HCT116 (cell line): Measurements from ENCODE around the gene CERS4. TPM values are rescaled to one million over a fixed set of nuclear protein-coding genes. Genes with fewer than 3 reads are reported as not detected.

Source experiments
- ATAC-seq: fragments of 200-7000 bp; cut with Tn5 transposase; 2 replicates; pipeline ENCODE4 v1.9.1; 2020; ENCODE audit warnings: mild to moderate bottlenecking, moderate library complexity
- BruUV-seq: library from RNA; stranded (reverse); fragments of 400-500 nt; replicated peaks from 2 replicates; lab custom pipeline; 2021; lab: Mats Ljungman, UMichigan
- CTCF ChIA-PET: fragments of 300-600 bp; sonication (Branson Sonifier 250); formaldehyde crosslinking; loops from one replicate; lab custom pipeline; 2021; ENCODE audit warnings: antibody characterized with exemption; lab: Charles Lee
- POLR2A ChIA-PET: fragments of 300-600, 350-600 bp; sonication (Branson Sonifier 250); formaldehyde crosslinking; loops from one replicate; lab custom pipeline; 2021; ENCODE audit warnings: antibody characterized with exemption; lab: Charles Lee
- RAD21 ChIA-PET, 2 experiments: fragments of 300-600 bp; sonication (Branson Sonifier 250); formaldehyde crosslinking; loops; one replicate each; lab custom pipeline; 2023; ENCODE audit warnings: low total read pairs in 2 of 2; ENCODE audit not compliant: uncharacterized antibody in 2 of 2, unreplicated experiment in 2 of 2, low non-redundant PET in 1 of 2; lab: Charles Lee
- DNase-seq: peaks from one replicate; pipeline ENCODE4 v3.0.0-alpha.2; 2010; ENCODE audit warnings: low read depth, low spot score
- H2AFZ ChIP-seq: fragments of 200-600 bp; shearing (Covaris generic), sonication (generic); 2 replicates; pipeline ENCODE4 v1.6.1; 2017; ENCODE audit warnings: low read depth, mixed run types, mixed read lengths, antibody characterized with exemption, low read length; ENCODE audit not compliant: poor library complexity, severe bottlenecking
- H3K27ac ChIP-seq: 2 replicates; pipeline ENCODE4 v1.5.1; 2012; ENCODE audit warnings: low read depth, low read length
- H3K27me3 ChIP-seq: fragments of 200-600 bp; sonication (generic); 2 replicates; pipeline ENCODE4 v1.6.1; 2016; ENCODE audit warnings: mixed run types, low read length, mixed read lengths; ENCODE audit not compliant: insufficient read depth
- H3K36me3 ChIP-seq, 2 experiments: fragments of 200-500 bp in 1 of 2; fragments of 200-600 bp in 1 of 2; sonication (Bioruptor generic) in 1 of 2; sonication (generic) in 1 of 2; 2 replicates each; pipeline versions ENCODE4 v1.5.1 to v1.6.1; 2014 to 2016; ENCODE audit warnings: low read length in 2 of 2, inconsistent platforms in 1 of 2, mixed read lengths in 1 of 2, mixed run types in 1 of 2; ENCODE audit not compliant: insufficient read depth in 2 of 2, control insufficient read depth in 1 of 2
- H3K4me1 ChIP-seq, 2 experiments: fragments of 200-600 bp in 1 of 2; sonication (generic) in 1 of 2; 2 replicates each; pipeline versions ENCODE4 v1.5.1 to v1.6.1; 2012 to 2017; ENCODE audit warnings: low read length in 2 of 2, inconsistent platforms in 1 of 2, mild to moderate bottlenecking in 1 of 2, mixed read lengths in 1 of 2, mixed run types in 1 of 2, moderate library complexity in 1 of 2; ENCODE audit not compliant: insufficient read depth in 2 of 2, control insufficient read depth in 1 of 2
- H3K4me2 ChIP-seq: fragments of 200-600 bp; sonication (generic); 2 replicates; pipeline ENCODE4 v1.6.1; 2017; ENCODE audit warnings: mixed run types, low read length, mixed read lengths
- H3K4me3 ChIP-seq, 2 experiments: fragments of 200-600 bp in 1 of 2; sonication (generic) in 1 of 2; replicated peaks in 1 of 2; 2 replicates each; pipeline ENCODE4 v1.5.1; 2011 to 2016; ENCODE audit warnings: low read length in 2 of 2, control low read depth in 1 of 2, low read depth in 1 of 2, mild to moderate bottlenecking in 1 of 2, mixed read lengths in 1 of 2, mixed run types in 1 of 2
- H3K79me2 ChIP-seq: fragments of 200-600 bp; sonication (generic); 2 replicates; pipeline ENCODE4 v1.6.1; 2017; ENCODE audit warnings: mild to moderate bottlenecking, mixed run types, low read length, moderate library complexity, mixed read lengths; ENCODE audit not compliant: insufficient read depth
- H3K9ac ChIP-seq: fragments of 200-600 bp; sonication (generic); 2 replicates; pipeline ENCODE4 v1.6.1; 2016; ENCODE audit warnings: low read length, mixed read lengths
- H3K9me2 ChIP-seq: fragments of 200-600 bp; sonication (generic), shearing (Covaris generic); 2 replicates; pipeline ENCODE4 v1.6.1; 2017; ENCODE audit warnings: mixed run types, mild to moderate bottlenecking, moderate library complexity; ENCODE audit not compliant: insufficient read depth
- H3K9me3 ChIP-seq, 2 experiments: fragments of 200-500 bp in 1 of 2; fragments of 200-600 bp in 1 of 2; sonication (Bioruptor generic) in 1 of 2; sonication (generic) in 1 of 2; 2 replicates each; pipeline ENCODE4 v1.6.1; 2014 to 2017; ENCODE audit warnings: low read length in 2 of 2, mixed read lengths in 2 of 2, inconsistent platforms in 1 of 2, low read depth in 1 of 2, mild to moderate bottlenecking in 1 of 2, mixed run types in 1 of 2, moderate library complexity in 1 of 2; ENCODE audit not compliant: control insufficient read depth in 1 of 2, insufficient read depth in 1 of 2
- H4K20me1 ChIP-seq: fragments of 200-600 bp; sonication (generic), shearing (Covaris generic); 2 replicates; pipeline ENCODE4 v1.6.1; 2017; ENCODE audit warnings: mixed run types, mild to moderate bottlenecking, moderate library complexity; ENCODE audit not compliant: insufficient read depth
- CEBPB ChIP-seq: IDR thresholded peaks from 2 replicates; pipeline ENCODE4 v1.6.1; 2012; ENCODE audit warnings: low read depth
- CTCF ChIP-seq, 3 experiments: fragments of 200-600 bp in 1 of 3; sonication (generic) in 1 of 3; IDR thresholded peaks in 2 of 3; conservative IDR thresholded peaks in 1 of 3; 2 replicates each; pipeline ENCODE4 v1.5.1; 2012 to 2017; ENCODE audit warnings: low read depth in 2 of 3, low read length in 2 of 3, antibody characterized with exemption in 1 of 3, borderline replicate concordance in 1 of 3, control low read depth in 1 of 3, mild to moderate bottlenecking in 1 of 3, mixed read lengths in 1 of 3, mixed run types in 1 of 3, moderate library complexity in 1 of 3; ENCODE audit not compliant: insufficient read depth in 1 of 3
- EGR1 ChIP-seq: IDR thresholded peaks from 2 replicates; pipeline ENCODE4 v1.6.1; 2012; ENCODE audit warnings: low read depth
- ELF1 ChIP-seq: IDR thresholded peaks from 2 replicates; pipeline ENCODE4 v1.6.1; 2012; ENCODE audit warnings: low read depth, borderline replicate concordance
- FOSL1 ChIP-seq: IDR thresholded peaks from 2 replicates; pipeline ENCODE4 v1.6.1; 2012; ENCODE audit warnings: low read depth
- JUND ChIP-seq: IDR thresholded peaks from 2 replicates; pipeline ENCODE4 v1.6.1; 2012
- POLR2AphosphoS5 ChIP-seq: IDR thresholded peaks from 2 replicates; pipeline ENCODE4 v1.6.1; 2011; ENCODE audit warnings: mild to moderate bottlenecking, low read depth, low read length, moderate library complexity
- RAD21 ChIP-seq: IDR thresholded peaks from 2 replicates; pipeline ENCODE4 v1.6.1; 2012; ENCODE audit warnings: low read depth, mild to moderate bottlenecking
- REST ChIP-seq: IDR thresholded peaks from 2 replicates; pipeline ENCODE4 v1.6.1; 2012; ENCODE audit warnings: low read depth
- ZBTB33 ChIP-seq: IDR thresholded peaks from 2 replicates; pipeline ENCODE4 v1.6.1; 2011; ENCODE audit warnings: mild to moderate bottlenecking, low read length, moderate library complexity; ENCODE audit not compliant: insufficient replicate concordance; ENCODE audit errors: extremely low read depth
- ZFX ChIP-seq: fragments of 450-650 bp; IDR thresholded peaks from 2 replicates; pipeline ENCODE4 v1.6.1; 2017
- ZNF274 ChIP-seq: fragments of 200-500 bp; sonication (Bioruptor generic); IDR thresholded peaks from 2 replicates; pipeline ENCODE4 v1.6.1; 2014; ENCODE audit warnings: mild to moderate bottlenecking, low read depth, low read length, inconsistent platforms
- intact Hi-C: fragments of 100-400 bp; cut with micrococcal nuclease; formaldehyde crosslinking; loops from 2 replicates; pipeline ENCODE4 v1.10.0; 2022
- total RNA-seq: library from RNA; stranded (reverse); gene quantifications from one replicate; pipeline ENCODE4 v1.2.1, GENCODE V29; 2021; ENCODE audit not compliant: unreplicated experiment

The CERS4 gene
- total RNA-seq, 1 experiment from 2014 or later = 26.0 TPM

GRCh38 chr19:8243146-8243545, 34.0 kb downstream of the CERS4 start:
- Histone ChIP-seq H2AFZ (no peak overlapping the region), H3K4me3 (no peak overlapping the region), H4K20me1 (no peaks in the 10 kb centered on the region), H3K36me3 (no peaks in the 10 kb centered on the region), H3K27me3 (no peaks in the 10 kb centered on the region), H3K9me2 (no peaks in the 10 kb centered on the region), H3K4me2 (no peak overlapping the region), H3K79me2 (no peaks in the 10 kb centered on the region), H3K27ac (no peak overlapping the region), H3K4me1 (peaks cover 16% of the 10 kb centered on the region in 2 experiments), H3K9ac (no peak overlapping the region), H3K9me3 (peaks cover 4 to 8% of the 10 kb centered on the region in 2 experiments; a peak in 2 of 4 replicates)
- DNase-seq (no peak), ATAC-seq (no peak)
- intact Hi-C loops = no loop called here
- RAD21 ChIA-PET = no interaction called here
- POLR2A ChIA-PET = no interaction called here
- no peak for TF ChIP-seq RAD21
- no peak for TF ChIP-seq ZFX
- TF ChIP-seq REST = no peak
- no peak for TF ChIP-seq POLR2AphosphoS5
- TF ChIP-seq EGR1 = no peak
- TF ChIP-seq CEBPB = no peak
- no peak for TF ChIP-seq ELF1
- TF ChIP-seq CTCF (IDR thresholded peaks at IDR 0.05 in 2 of 3, conservative IDR thresholded peaks at IDR 0.05 in 1 of 3; ENCODE audit: borderline replicate concordance in 1 of 3, insufficient read depth in 1 of 3, low read depth in 2 of 3, low read length in 2 of 3) = no peak
- TF ChIP-seq JUND = no peak
- no peak for TF ChIP-seq ZNF274
- TF ChIP-seq FOSL1 = no peak
- no peak for TF ChIP-seq ZBTB33
- no TSS peak for BruUV-seq
- CTCF ChIA-PET = interaction anchor here (0.9 to 1.6 kb wide), 2 partner anchors 9 to 14 kb away, joined by 3 to 5 read pairs; no protein-coding TSS in a partner anchor
